MM.1S (cell line): ENCODE results near the gene NCOA3.

ENCODE experiments used
- DNase-seq: peaks from one replicate; pipeline ENCODE4 v3.0.0-alpha.2; 2015
- H2AFZ ChIP-seq: fragments of 300-600 bp; sonication (generic); 2 replicates; pipeline ENCODE4 v1.6.0; 2016; ENCODE audit warnings: antibody characterized with exemption, low read length
- H3F3A ChIP-seq: fragments of 300-600 bp; sonication (generic); 2 replicates; pipeline ENCODE4 v1.6.1; 2016; ENCODE audit warnings: mild to moderate bottlenecking, antibody characterized with exemption, low read length, moderate library complexity, mixed read lengths; ENCODE audit not compliant: insufficient read depth
- H3K27ac ChIP-seq: fragments of 300-600 bp; sonication (generic); 2 replicates; pipeline ENCODE4 v1.5.1; 2016; ENCODE audit warnings: mild to moderate bottlenecking, low read length
- H3K27me3 ChIP-seq: fragments of 300-600 bp; sonication (generic); replicated peaks from 2 replicates; pipeline ENCODE4 v1.6.0; 2016; ENCODE audit warnings: low read length; ENCODE audit not compliant: insufficient read depth
- H3K36me3 ChIP-seq: fragments of 300-600 bp; sonication (generic); replicated peaks from 2 replicates; pipeline ENCODE4 v1.6.1; 2016; ENCODE audit warnings: mild to moderate bottlenecking, low read length, mixed read lengths; ENCODE audit not compliant: insufficient read depth
- H3K4me1 ChIP-seq: fragments of 300-600 bp; sonication (generic); 2 replicates; pipeline ENCODE4 v1.6.1; 2016; ENCODE audit warnings: low read length, mixed read lengths
- H3K4me2 ChIP-seq: fragments of 300-600 bp; sonication (generic); 2 replicates; pipeline ENCODE4 v1.6.0; 2016; ENCODE audit warnings: low read depth, low read length
- H3K4me3 ChIP-seq: fragments of 300-600 bp; sonication (generic); 2 replicates; pipeline ENCODE4 v1.5.1; 2016; ENCODE audit warnings: low read length, mixed read lengths
- H3K79me2 ChIP-seq: fragments of 300-600 bp; sonication (generic); 2 replicates; pipeline ENCODE4 v1.6.1; 2016; ENCODE audit warnings: mixed run types, low read length, mixed read lengths
- H3K9ac ChIP-seq: fragments of 300-600 bp; sonication (generic); 2 replicates; pipeline ENCODE4 v1.6.1; 2016; ENCODE audit warnings: low read length, mixed read lengths
- H3K9me2 ChIP-seq: fragments of 300-600 bp; sonication (generic); replicated peaks from 2 replicates; pipeline ENCODE4 v1.6.1; 2016; ENCODE audit warnings: mild to moderate bottlenecking, low read length, mixed read lengths; ENCODE audit not compliant: insufficient read depth
- H3K9me3 ChIP-seq: fragments of 300-600 bp; sonication (generic); replicated peaks from 2 replicates; pipeline ENCODE4 v1.6.1; 2016; ENCODE audit warnings: mild to moderate bottlenecking, low read length, mixed read lengths; ENCODE audit not compliant: insufficient read depth
- H4K20me1 ChIP-seq: fragments of 300-600 bp; sonication (generic); 2 replicates; pipeline ENCODE4 v1.6.1; 2016; ENCODE audit warnings: mild to moderate bottlenecking, low read length, moderate library complexity, mixed read lengths; ENCODE audit not compliant: insufficient read depth
- CTCF ChIP-seq: fragments of 300-600 bp; sonication (generic); IDR thresholded peaks from 2 replicates; pipeline ENCODE4 v1.5.1; 2016; ENCODE audit warnings: antibody characterized with exemption, low read length, mixed read lengths
- EZH2 ChIP-seq: fragments of 300-600 bp; sonication (generic); optimal IDR thresholded peaks from 2 replicates; pipeline ENCODE3; 2017; ENCODE audit warnings: low read depth, mild to moderate bottlenecking, antibody characterized with exemption, low read length, mixed read lengths
- EZH2phosphoT487 ChIP-seq: fragments of 300-600 bp; sonication (generic); IDR thresholded peaks from 2 replicates; pipeline ENCODE4 v1.6.1; 2018; ENCODE audit warnings: antibody characterized with exemption, low read length

NCOA3 gene

GRCh38 chr20:47574616-47575364, 73.1 kb downstream of the NCOA3 start:
- Histone ChIP-seq H4K20me1 (peaks cover 15% of the 10 kb centered on the region), H2AFZ (no peak overlapping the region), H3K79me2 (peaks cover 99% of the 10 kb centered on the region)

GRCh38 chr20:47576516-47577033, 74.9 kb downstream of the NCOA3 start:
- H3K36me3 ChIP-seq: no peaks in the 10 kb centered on the region
- no peak overlapping the region for H2AFZ ChIP-seq
- no peak for TF ChIP-seq EZH2
- TF ChIP-seq CTCF: no peak
- TF ChIP-seq EZH2phosphoT487: no peak
- no peak overlapping the region for H3K9ac ChIP-seq
- peaks cover 10% of the 10 kb centered on the region for H3F3A ChIP-seq
- no peaks in the 10 kb centered on the region for H3K27me3 ChIP-seq
- no peaks in the 10 kb centered on the region for H3K9me3 ChIP-seq
- no peak overlapping the region for H3K27ac ChIP-seq
- H3K4me3 ChIP-seq: peak overlapping the region; percentile 3; the same call in 1 of the 2 replicates
- H3K79me2 ChIP-seq: peaks cover 99% of the 10 kb centered on the region
- H3K9me2 ChIP-seq: no peaks in the 10 kb centered on the region
- H3K4me1 ChIP-seq: peaks cover 31% of the 10 kb centered on the region
- peaks cover 15% of the 10 kb centered on the region for H4K20me1 ChIP-seq
- peak; percentile 71 for DNase-seq
- peak overlapping the region; percentile 42 for H3K4me2 ChIP-seq

More at GRCh38 chr20:47574616-47575364, 73.1 kb downstream of the NCOA3 start:
- no peak overlapping the region for H3K9ac ChIP-seq
- H3F3A ChIP-seq: peaks cover 10% of the 10 kb centered on the region
- H3K27ac ChIP-seq: no peak overlapping the region
- TF ChIP-seq CTCF (no peak), EZH2 (no peak), EZH2phosphoT487 (no peak)
- no peaks in the 10 kb centered on the region for H3K9me2 ChIP-seq
- no peaks in the 10 kb centered on the region for H3K36me3 ChIP-seq
- H3K27me3 ChIP-seq: no peaks in the 10 kb centered on the region
- peaks cover 31% of the 10 kb centered on the region for H3K4me1 ChIP-seq
- H3K9me3 ChIP-seq: no peaks in the 10 kb centered on the region
- H3K4me2 ChIP-seq: 0 out of 2 replicates have a peak overlapping the region, but pooled peaks have one; percentile 5
- no peak overlapping the region for H3K4me3 ChIP-seq
- peak; percentile 60 for DNase-seq

- no peak overlapping the region for H3K4me2 ChIP-seq
- peaks cover 98% of the 10 kb centered on the region for H3K79me2 ChIP-seq
- no peaks in the 10 kb centered on the region for H3K9me3 ChIP-seq
- DNase-seq: no peak
- no peaks in the 10 kb centered on the region for H3K27me3 ChIP-seq
- H4K20me1 ChIP-seq: peaks cover 15% of the 10 kb centered on the region
- H3K36me3 ChIP-seq: no peaks in the 10 kb centered on the region
- H3F3A ChIP-seq: peaks cover 10% of the 10 kb centered on the region
- peaks cover 31% of the 10 kb centered on the region for H3K4me1 ChIP-seq
- H3K27ac ChIP-seq: no peak overlapping the region
- no peak overlapping the region for H3K4me3 ChIP-seq
- no peak for TF ChIP-seq EZH2
- TF ChIP-seq CTCF: no peak
- TF ChIP-seq EZH2phosphoT487: no peak
- H3K9ac ChIP-seq: no peak overlapping the region
- H2AFZ ChIP-seq: no peak overlapping the region
- H3K9me2 ChIP-seq: no peaks in the 10 kb centered on the region
Observed at GRCh38 chr20:47577314-47577713, 75.6 kb downstream of the NCOA3 start.
